ENCODE data around the gene PCDH9.

PCDH9 gene

DNA sequence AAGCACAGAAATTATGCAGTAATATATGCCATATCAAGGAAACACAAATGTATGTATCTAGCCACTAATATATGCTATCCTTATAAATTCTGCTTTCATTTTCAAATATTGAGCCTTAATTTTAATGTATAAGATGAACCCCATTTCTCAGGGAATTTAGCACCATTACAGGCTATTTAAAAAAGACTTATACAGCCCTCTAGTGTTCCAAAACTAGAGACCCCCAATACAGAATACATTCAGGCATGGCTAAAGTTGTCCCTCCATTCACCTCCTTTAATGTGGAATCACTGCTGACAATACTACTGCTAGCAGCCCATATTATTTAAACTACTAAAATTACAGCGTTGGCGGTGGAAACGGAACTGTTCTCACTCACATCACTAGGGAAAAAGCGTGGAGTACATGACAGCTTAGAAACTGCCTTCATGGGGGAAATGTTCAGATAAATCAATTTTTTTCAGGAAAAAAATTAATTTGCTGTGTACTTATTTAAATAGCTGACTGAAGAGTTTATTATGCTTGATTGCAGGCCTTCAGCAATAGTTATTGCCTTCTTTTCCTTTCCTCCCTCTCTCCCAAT lies 541.0 kb downstream of the PCDH9 start:
- in situ Hi-C loops (cut with HindIII; ENCODE audit: low sequenced_read_pairs): no loop called here

DNA sequence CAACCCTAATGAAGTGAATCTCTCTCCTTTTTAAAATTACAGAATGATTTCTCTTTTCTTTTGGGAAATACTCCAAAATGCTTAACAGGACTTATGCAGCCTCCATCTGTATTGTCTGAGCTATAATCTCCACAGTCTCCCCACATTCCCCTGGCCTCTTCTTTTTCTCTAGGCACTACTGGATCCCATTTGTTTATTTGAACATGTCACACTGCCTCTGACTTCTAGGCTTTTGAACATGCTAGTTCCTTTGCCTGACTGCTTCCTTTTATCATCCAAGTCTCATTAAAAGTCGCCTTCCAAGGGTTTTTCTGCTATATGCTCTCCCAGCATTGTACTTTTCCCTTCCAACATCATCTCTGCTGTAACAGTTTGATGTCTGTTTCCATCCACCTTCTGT lies 548.7 kb downstream of the PCDH9 start:
- in situ Hi-C loops (cut with HindIII; ENCODE audit: low sequenced_read_pairs): no loop called here

- in situ Hi-C loops (cut with HindIII; ENCODE audit: low sequenced_read_pairs): no loop called here
These were observed 550.1 kb downstream of the PCDH9 start for GRCh38 chr13:66680031-66680430.

DNA sequence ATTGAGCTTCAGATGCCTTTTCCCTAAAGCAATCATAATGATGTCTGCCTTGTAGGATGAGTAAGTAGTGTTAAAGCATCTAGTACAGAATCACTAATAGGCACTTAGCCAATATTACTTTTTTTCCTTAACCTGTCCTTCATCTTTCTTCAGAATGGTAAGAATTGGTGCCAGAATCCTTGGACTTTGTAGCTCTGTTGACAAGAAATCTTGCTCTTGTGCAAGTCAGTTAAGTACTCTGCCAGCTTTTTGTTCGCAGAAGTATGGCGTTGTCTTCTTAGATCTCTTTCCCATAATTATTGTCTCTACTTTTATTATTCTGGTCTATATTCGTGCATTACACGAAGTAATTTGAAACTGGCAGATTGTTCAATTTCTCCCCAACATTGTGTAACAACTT lies 554.5 kb downstream of the PCDH9 start:
- in situ Hi-C loops (cut with HindIII; ENCODE audit: low sequenced_read_pairs): no loop called here

DNA sequence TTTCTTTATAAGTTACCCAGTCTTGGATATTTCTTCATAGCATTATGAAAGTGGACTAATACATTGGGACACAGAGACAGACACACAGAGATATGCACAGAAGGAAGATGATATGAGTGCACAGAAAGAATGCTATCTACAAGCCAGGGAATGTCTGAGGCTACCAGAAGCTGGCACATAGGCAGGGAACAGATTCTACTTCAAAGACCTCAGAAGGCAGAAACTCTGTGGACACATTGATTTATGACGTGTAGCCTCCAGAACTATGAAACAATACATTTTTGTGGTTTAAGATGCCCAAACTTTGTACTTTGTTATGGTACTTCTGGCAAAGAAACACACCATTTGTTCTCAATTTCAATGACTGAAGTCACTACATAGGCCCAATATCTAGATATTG lies 556.7 kb downstream of the PCDH9 start:
- in situ Hi-C loops (cut with HindIII; ENCODE audit: low sequenced_read_pairs): no loop called here

- in situ Hi-C loops (cut with HindIII; ENCODE audit: low sequenced_read_pairs): no loop called here
These were observed 564.1 kb downstream of the PCDH9 start for GRCh38 chr13:66665991-66666390.

- in situ Hi-C loops (cut with HindIII; ENCODE audit: low sequenced_read_pairs): no loop called here
These were observed 566.4 kb downstream of the PCDH9 start for GRCh38 chr13:66663711-66664110.

DNA sequence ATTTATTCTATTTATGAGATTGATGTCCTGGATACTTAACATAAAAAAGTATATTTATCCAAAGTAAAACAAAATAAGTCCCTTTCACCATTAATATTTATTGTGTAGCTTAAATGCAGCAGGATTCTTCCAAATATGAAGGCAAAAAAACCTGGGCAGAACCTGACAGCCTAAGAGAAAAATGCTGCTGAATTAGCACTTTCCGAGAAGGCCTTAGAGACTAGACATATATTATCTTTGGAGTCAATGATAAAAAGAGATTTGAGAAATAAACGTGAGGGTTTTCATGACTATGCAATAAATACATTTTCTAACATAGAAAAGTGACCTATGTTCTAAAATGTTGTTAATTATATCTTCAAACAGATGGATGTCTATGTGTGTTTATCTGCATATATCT lies 566.9 kb downstream of the PCDH9 start:
- in situ Hi-C loops (cut with HindIII; ENCODE audit: low sequenced_read_pairs): no loop called here

- in situ Hi-C loops (cut with HindIII; ENCODE audit: low sequenced_read_pairs): no loop called here
These were observed 568.8 kb downstream of the PCDH9 start for GRCh38 chr13:66661336-66661735.

DNA sequence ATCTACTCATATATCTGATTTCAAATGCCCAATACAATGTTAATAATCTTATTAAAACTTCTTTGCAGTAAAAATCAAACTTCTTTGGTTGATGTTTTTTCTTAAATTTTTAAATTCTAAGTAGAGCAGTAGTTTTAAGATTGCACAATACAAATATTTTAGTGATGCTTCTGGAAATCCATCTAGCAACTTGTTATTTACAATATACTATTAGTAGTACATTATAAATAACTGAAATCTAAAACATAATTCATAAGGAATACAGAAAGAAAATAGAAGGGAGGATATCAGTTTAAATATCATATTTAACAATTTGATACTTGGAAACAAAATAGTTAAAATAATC lies 569.7 kb downstream of the PCDH9 start:
- in situ Hi-C loops (cut with HindIII; ENCODE audit: low sequenced_read_pairs): no loop called here

DNA sequence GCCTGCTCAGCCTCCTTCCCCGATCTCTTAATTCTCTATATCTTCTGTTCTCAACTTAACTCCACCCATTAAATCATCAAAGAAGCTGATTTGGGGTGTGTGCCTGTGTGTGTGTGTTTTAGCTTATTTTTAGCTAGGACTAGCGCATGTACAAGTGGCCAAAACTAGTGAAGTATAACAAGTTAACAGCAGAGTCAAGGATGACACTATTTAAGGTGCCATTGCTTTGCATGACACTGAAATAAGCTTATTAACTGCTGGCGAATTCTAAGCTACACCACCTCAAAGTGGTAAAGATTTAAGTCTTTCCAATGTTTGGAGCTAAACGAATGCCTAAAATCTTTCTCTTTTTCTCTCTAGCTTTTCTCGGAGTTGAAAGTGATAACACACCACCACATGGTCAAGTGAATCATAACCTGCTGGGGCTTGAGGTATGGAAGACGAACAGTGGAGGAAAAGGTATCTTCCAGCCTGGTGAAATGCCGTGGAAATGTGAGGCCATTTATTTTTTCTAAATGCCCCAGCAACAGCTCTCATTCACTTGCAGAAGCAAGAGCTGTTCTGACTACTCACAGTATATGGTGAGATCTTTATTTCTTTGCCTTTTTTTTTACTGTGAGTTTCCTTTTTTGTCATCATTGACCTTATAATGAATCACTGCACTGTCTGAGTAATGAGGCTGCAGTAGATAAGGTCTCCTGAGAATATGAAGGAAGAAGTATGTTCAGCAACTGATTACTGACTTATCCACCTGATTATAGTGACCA lies 570.3 kb downstream of the PCDH9 start:
- in situ Hi-C loops (cut with HindIII; ENCODE audit: low sequenced_read_pairs): no loop called here

DNA sequence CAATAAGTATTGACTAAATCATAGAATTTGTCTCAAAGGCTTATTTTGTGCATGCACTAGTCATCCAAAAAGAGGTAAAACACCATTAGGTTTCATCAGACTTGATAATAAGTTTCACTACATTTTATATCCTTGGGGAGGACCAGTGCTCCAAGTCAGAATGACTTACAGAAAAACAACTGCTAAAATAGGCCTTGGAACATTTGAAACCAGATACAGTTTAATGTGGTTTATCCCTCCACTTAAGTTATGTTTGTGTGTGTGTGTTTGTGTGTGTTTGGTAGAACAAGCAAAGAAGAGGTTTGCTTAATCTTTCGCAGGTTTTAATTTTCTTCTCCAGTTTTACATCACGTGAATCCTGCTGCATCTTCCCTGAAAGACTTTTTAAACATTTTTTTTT lies 570.9 kb downstream of the PCDH9 start:
- in situ Hi-C loops (cut with HindIII; ENCODE audit: low sequenced_read_pairs): no loop called here

GRCh38 chr13:66657165-66657881 lies 572.8 kb downstream of the PCDH9 start:
- in situ Hi-C loops (cut with HindIII; ENCODE audit: low sequenced_read_pairs): no loop called here

DNA sequence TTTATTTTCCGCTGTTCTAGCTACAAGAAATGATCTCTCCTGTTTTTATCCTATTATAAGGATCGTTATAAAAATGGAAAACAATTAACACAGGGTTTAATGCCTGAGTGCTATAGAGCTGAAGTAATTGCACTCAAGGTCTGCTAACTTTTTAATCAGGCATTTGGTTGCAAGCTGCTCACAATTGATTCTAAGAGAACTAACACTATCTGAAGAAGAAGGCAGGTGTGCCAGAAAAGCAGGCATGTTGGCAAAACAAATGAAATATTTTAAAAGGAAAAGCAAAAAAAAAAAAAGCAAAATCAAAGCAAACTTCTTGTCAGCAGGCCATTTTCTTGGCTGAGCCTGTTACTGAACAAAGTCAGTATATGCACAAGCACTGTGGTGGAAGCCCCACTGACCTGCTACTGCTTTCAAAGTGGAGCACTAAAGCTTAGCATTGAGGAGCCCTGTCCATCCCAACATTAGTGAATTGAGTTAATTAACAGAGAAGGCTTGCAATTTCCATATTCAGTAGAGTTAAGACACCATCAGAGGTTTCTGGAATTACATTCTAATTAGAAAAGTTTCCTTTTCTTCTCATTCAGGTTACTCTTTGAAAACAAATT lies 574.2 kb downstream of the PCDH9 start:
- in situ Hi-C loops (cut with HindIII; ENCODE audit: low sequenced_read_pairs): no loop called here

DNA sequence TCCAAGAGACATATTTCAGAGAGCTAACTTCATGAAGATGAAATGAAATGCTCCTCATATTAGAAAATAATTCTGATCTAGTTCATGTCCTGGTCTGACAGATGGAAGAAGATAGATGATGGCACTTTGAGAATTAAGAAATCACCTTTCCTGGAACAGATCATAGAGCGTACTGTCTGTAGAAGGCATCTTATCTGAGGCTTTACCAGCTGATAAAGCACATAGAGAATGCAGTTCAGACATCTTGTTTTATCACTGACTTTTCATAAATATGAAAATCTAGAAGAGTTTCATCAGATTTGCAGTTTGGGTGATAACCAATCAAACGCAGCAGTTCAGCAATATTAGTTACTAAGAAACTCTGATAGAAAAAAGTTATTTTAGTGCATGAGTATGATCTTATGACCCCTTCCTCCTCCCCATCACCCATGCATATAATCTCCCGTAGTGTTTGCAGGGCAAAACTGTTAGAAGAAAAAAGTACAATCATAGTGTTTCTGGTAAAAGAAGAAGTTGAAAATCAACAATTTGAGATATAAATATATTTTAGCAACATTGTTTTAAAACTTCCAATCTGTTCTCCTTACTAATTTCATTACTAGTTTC lies 585.2 kb downstream of the PCDH9 start:
- in situ Hi-C loops (cut with HindIII; ENCODE audit: low sequenced_read_pairs): no loop called here

GRCh38 chr13:66640231-66640630 lies 589.9 kb downstream of the PCDH9 start:
- in situ Hi-C loops (cut with HindIII; ENCODE audit: low sequenced_read_pairs): no loop called here

GRCh38 chr13:66639044-66639443 lies 591.1 kb downstream of the PCDH9 start:
- in situ Hi-C loops (cut with HindIII; ENCODE audit: low sequenced_read_pairs): no loop called here

GRCh38 chr13:66635526-66635925 lies 594.6 kb downstream of the PCDH9 start:
- in situ Hi-C loops (cut with HindIII; ENCODE audit: low sequenced_read_pairs): no loop called here

DNA sequence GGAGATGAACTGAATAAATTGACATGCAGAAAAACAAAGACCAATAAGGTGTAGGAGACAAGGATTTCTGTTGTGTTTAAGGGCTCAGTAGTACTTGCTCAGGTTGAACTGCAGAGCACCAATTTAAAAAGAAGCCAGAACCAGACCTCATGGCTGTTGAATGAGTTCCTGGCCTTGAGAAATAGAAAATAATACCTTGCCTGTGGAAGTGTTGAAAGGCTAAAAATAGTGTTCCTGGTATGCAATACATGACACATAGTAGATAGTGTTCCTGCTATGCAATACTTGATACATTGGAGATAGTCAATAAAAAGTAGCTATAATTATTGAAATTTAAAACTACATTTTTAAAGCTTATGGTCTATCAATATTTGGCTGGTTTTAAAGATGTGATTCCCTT lies 595.8 kb downstream of the PCDH9 start:
- in situ Hi-C loops (cut with HindIII; ENCODE audit: low sequenced_read_pairs): no loop called here

DNA sequence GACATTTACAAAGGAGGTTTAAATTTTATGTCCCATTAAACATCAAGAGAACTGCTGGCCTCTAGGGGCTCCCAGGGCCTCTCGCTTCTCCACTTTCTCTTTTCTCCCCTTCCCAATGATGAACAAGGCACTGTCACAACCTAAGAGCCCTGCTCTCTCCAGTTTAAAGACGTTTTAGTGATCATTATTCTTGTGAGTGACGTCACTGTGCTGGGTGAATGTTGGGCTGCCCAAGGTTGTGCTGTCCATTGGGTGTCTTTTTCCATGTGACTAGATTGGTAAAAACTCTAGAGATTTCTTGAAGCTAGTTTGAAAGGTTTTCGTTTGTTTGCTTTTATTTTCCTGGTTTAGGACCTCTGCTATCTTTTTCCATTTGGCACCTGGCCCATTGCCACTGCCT lies 602.6 kb downstream of the PCDH9 start:
- in situ Hi-C loops (cut with HindIII; ENCODE audit: low sequenced_read_pairs): no loop called here

DNA sequence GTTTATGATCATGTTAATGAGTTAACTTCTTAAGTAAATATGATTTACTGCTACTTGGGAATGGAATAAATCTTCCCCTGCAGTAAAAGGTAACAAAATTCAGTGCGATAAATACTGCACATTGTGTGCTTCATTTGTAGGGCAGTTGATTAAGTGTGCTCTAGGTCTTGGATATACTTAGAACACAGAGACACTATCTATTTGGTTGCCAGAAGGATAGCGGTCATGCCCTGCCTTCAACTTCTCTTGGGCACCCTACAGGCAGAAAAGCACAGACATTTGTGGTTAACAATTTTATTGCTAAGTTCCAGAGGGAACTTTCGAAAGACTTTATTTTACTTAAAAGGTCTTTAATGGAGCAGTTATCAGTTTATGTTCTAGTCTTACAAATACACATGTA lies 605.8 kb downstream of the PCDH9 start:
- in situ Hi-C loops (cut with HindIII; ENCODE audit: low sequenced_read_pairs): no loop called here
